Left lung (tissue), 10 donors: ENCODE results near the gene OPALIN. TPM values are rescaled to one million over a fixed set of nuclear protein-coding genes. Genes with fewer than 3 reads are reported as not detected.
A peak's percentile ranks its signal among the peaks of the same experiment; 100 is the strongest.

ENCODE experiments used
- ATAC-seq: fragments of 200-7000 bp; cut with Tn5 transposase; one replicate; pipeline ENCODE4 v1.9.1; 2020; ENCODE audit warnings: moderate library complexity
- DNase-seq, 4 donors: peaks; one replicate each; pipeline ENCODE4 v3.0.0-alpha.2; 2013 to 2020
- H3K27ac ChIP-seq, 2 donors: fragments of 200-600 bp; sonication (generic) in 1 of 2; one replicate each; pipeline versions ENCODE4 v1.5.0 to v1.8.0; 2020 to 2021
- H3K27me3 ChIP-seq, 2 donors: fragments of 200-600 bp; sonication (generic) in 1 of 2; one replicate each; pipeline versions ENCODE4 v1.5.0 to v1.8.0; 2020 to 2021
- H3K36me3 ChIP-seq, 2 donors: fragments of 200-600 bp; sonication (generic) in 1 of 2; one replicate each; pipeline versions ENCODE4 v1.5.0 to v1.8.0; 2020 to 2021
- H3K4me1 ChIP-seq, 2 donors: fragments of 200-600 bp; one replicate each; pipeline ENCODE4 v1.8.0; 2021
- H3K4me3 ChIP-seq, 2 donors: fragments of 200-600 bp; sonication (generic) in 1 of 2; one replicate each; pipeline versions ENCODE4 v1.5.0 to v1.8.0; 2020 to 2021; ENCODE audit warnings: mild to moderate bottlenecking in 1 of 2
- H3K9me3 ChIP-seq, 2 donors: fragments of 200-600 bp; sonication (generic) in 1 of 2; one replicate each; pipeline versions ENCODE4 v1.5.0 to v1.8.0; 2020 to 2021
- intact Hi-C, 2 donors: fragments of 100-400 bp; cut with DNase I; formaldehyde crosslinking; loops; one replicate each; pipeline versions ENCODE4 v1.11.2 to v1.14.2; 2022
- polyA plus RNA-seq, 6 donors: library from polyadenylated mRNA; unstranded; fragments of 120-200 nt; gene quantifications; one replicate each; pipeline ENCODE4 v1.2.1, GENCODE V29; 2013; ENCODE audit not compliant: insufficient read length in 6 of 6
- total RNA-seq, 2 donors: library from RNA; stranded (reverse); fragmentation: NEBNext Ultra II Directional; extraction: Animal tissue kit (Norgen Biotek cat#: 25700); gene quantifications; one replicate each; pipeline ENCODE4 v1.2.1, GENCODE V29; 2021
- TF ChIP-seq, protein P1 (sequence below), 2 donors: fragments of 200-600 bp; sonication (generic) in 1 of 2; IDR thresholded peaks; one replicate each; pipeline versions ENCODE4 v1.5.0 to v1.8.0; 2021; ENCODE audit warnings: antibody characterized with exemption in 2 of 2
- donor health status: DM: no; HTN: yes; CAD: no.
- donor health status: DM: no; HTN: no; CAD: no.

The OPALIN gene
- total and polyA plus RNA-seq, 8 donors = not detected

DNA sequence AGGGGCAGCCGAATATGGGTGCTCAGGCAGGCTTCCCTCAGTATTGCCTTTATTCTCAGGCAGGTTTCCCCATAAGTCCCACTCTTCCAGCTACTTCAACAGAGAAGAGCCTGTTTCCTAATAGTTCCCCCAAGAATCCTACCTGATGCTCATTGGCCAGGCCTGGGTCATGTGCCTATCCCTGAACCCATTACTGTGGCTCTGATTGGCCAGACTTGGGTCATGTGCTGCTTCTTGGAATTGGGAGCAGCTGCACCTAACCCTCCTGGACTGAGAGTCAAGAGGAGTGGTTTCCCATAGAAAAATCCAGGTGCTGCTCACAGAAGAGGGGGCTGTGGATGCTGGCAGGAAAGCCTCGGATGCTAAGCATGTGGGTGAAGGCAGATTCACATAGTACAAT lies 21.7 kb downstream of the OPALIN start:
- H3K9me3 ChIP-seq = no peaks in the 10 kb centered on the region
- H3K27me3 ChIP-seq = no peaks in the 10 kb centered on the region
- ATAC-seq (no peak), DNase-seq (no peak)
- intact Hi-C loops = no loop called here
- no peaks in the 10 kb centered on the region for H3K36me3 ChIP-seq
- TF ChIP-seq, protein P1, sequence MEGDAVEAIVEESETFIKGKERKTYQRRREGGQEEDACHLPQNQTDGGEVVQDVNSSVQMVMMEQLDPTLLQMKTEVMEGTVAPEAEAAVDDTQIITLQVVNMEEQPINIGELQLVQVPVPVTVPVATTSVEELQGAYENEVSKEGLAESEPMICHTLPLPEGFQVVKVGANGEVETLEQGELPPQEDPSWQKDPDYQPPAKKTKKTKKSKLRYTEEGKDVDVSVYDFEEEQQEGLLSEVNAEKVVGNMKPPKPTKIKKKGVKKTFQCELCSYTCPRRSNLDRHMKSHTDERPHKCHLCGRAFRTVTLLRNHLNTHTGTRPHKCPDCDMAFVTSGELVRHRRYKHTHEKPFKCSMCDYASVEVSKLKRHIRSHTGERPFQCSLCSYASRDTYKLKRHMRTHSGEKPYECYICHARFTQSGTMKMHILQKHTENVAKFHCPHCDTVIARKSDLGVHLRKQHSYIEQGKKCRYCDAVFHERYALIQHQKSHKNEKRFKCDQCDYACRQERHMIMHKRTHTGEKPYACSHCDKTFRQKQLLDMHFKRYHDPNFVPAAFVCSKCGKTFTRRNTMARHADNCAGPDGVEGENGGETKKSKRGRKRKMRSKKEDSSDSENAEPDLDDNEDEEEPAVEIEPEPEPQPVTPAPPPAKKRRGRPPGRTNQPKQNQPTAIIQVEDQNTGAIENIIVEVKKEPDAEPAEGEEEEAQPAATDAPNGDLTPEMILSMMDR (IDR thresholded peaks at IDR 0.05) = no peak
- H3K4me1 ChIP-seq = no peaks in the 10 kb centered on the region
- H3K27ac ChIP-seq = no peak overlapping the region
- H3K4me3 ChIP-seq = no peak overlapping the region

DNA sequence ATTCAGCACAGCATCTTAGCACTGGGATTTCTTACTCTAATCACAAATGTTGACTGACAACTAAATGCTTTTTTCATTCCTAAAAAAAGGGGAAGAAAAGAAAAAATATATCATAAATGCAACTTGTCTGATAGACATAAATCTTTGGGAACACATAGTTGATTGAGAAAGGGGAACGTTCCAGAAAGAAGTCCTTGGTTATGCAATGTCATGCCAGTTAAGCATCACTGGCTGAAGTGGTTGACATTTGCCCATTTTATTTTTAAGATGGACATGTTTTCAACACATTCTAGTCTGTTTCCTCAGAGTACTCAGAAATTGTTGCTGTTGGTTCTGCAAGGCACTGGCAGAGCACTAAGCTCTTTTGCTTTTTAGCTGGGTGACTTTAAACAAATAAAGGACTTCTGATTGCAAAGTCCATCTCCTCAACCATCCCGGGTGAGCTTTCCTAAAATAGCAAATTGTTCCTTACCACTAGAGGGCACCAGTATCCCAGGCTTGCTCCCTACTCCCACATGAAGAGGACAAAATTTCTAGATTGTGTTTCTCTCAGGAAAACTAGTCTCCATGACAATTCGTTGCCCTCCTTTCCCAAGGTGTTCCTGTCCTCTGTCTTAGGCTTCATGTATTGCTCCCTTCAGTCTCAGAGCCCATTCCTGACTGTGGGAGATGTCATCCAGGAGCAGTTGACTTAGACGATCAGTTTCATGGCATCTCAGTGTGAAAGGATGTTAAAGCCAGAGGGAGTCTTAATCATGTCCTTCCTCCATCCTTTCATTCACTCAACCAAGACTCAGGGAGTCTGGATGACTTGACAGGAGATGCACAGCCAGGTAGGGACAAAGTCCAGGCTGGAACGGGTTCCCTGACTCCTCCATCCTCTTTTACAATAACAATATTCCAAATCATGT lies 23.9 kb downstream of the OPALIN start:
- Histone ChIP-seq H3K9me3 (no peaks in the 10 kb centered on the region), H3K27me3 (no peaks in the 10 kb centered on the region), H3K4me3 (no peak overlapping the region), H3K27ac (no peak overlapping the region), H3K4me1 (no peaks in the 10 kb centered on the region), H3K36me3 (no peaks in the 10 kb centered on the region)
- intact Hi-C loops = no loop called here
- TF ChIP-seq, protein P1 (IDR thresholded peaks at IDR 0.05) = peak; percentile 58 to 61
- DNase-seq (peak in 2 of 4 donors; percentile 24 to 43), ATAC-seq (peak; percentile 79)

DNA sequence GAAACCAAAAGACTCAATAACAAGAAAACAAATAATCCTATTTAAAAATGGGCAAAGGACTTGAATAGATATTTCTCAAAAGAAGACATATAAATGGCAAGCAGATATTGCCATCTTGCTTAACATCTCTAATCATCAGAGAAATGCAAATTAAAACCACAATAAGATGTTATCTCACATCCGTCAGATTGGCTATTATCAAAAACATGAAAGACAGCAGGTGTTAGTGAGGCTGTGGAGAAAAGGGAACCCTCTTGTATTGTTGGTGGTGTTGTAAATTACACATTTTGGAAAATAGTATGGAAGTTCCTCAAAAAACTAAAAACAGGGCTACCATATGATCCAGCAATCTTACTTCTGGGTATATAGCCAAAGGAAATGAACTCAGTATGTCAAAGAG lies 25.7 kb downstream of the OPALIN start:
- Histone ChIP-seq H3K9me3 (no peaks in the 10 kb centered on the region), H3K27me3 (no peaks in the 10 kb centered on the region), H3K4me1 (no peaks in the 10 kb centered on the region), H3K4me3 (no peak overlapping the region), H3K27ac (no peak overlapping the region), H3K36me3 (no peaks in the 10 kb centered on the region)
- intact Hi-C loops = no loop called here
- TF ChIP-seq, protein P1 (IDR thresholded peaks at IDR 0.05) = no peak
- ATAC-seq = no peak
- no peak for DNase-seq

DNA sequence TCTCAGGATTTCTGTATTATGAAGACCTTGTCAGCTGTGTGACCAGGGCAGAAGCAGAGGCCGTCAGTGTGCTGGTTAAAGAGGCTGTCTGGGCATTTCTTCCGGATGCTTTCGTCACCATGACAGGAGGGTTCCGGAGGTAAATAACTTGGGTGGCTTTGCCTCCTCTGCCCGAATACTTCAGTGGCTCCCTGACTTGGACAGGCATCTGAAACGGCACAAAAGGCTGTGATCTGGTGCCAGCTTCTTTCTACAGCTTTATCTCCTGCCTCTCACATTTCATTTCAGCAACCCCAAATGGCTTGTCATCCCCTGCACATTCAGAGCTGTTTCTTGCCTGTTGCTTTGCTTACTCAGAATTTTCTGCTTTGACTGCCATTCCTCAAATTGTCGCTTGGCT lies 31.3 kb downstream of the OPALIN start:
- ATAC-seq (no peak), DNase-seq (no peak)
- Histone ChIP-seq H3K36me3 (no peaks in the 10 kb centered on the region), H3K4me3 (no peak overlapping the region), H3K27me3 (no peaks in the 10 kb centered on the region), H3K4me1 (no peaks in the 10 kb centered on the region), H3K27ac (no peak overlapping the region), H3K9me3 (no peaks in the 10 kb centered on the region)
- intact Hi-C loops = no loop called here
- TF ChIP-seq, protein P1 (IDR thresholded peaks at IDR 0.05) = no peak

DNA sequence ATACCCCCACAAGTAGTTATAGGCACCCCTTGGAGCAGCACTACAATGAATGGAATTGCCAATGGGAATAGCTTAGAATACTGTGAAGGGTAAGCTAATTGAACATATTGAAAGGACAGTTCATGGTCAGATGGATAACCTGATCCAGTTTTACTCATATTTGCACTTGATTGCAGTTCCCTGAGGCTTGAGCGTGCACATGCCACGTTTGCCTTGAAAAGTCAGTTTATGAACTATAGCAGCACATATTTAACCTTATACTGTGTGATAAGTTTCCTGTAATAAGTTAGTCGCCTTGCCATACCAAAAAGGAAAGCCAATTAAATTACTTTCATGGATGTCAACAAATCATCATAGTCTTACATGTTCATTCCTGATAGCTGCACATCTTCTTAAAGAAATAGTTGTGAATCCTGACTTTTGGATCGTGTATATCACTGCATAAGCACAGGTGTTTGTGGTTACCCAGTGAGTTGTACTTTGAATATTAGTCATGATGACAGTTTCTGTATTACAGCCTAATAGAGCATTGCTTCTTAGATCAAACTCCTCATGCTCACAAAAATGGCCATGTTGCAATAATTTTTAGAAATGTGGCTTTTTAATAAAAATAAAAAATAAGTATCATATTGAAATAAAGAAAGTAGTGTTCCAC lies 33.0 kb downstream of the OPALIN start:
- no peak for ATAC-seq
- H3K36me3 ChIP-seq = no peaks in the 10 kb centered on the region
- intact Hi-C loops = no loop called here
- TF ChIP-seq, protein P1 (IDR thresholded peaks at IDR 0.05) = no peak
- H3K4me1 ChIP-seq = no peaks in the 10 kb centered on the region
- no peak for DNase-seq
- H3K27ac ChIP-seq = no peak overlapping the region
- H3K9me3 ChIP-seq = no peaks in the 10 kb centered on the region
- no peaks in the 10 kb centered on the region for H3K27me3 ChIP-seq
- no peak overlapping the region for H3K4me3 ChIP-seq
